T-cell (primary cell): ENCODE measurements around the gene CCDC40. TPM values are rescaled to one million over a fixed set of nuclear protein-coding genes. Genes with fewer than 3 reads are reported as not detected.

Experiments used
- ATAC-seq, 4 experiments: fragments of 200-7000 bp in 3 of 4; fragments of 150-1000 bp in 1 of 4; cut with Tn5 transposase; replicated peaks in 1 of 4; 1 replicate in 3 of 4; 2 replicates in 1 of 4; pipeline ENCODE4 v1.10.0; 2021; ENCODE audit warnings: moderate library complexity in 3 of 4, mild to moderate bottlenecking in 2 of 4, moderate number of reproducible peaks in 1 of 4
- CTCF ChIA-PET, 2 donors: fragments of 300-600 bp; sonication (Branson Sonifier 250); formaldehyde crosslinking; loops; one replicate each; lab custom pipeline; 2022; ENCODE audit warnings: antibody characterized with exemption in 2 of 2; lab: Charles Lee
- POLR2A ChIA-PET, 2 donors: fragments of 300-600 bp; sonication (Branson Sonifier 250); formaldehyde crosslinking; loops; one replicate each; lab custom pipeline; 2022; ENCODE audit warnings: antibody characterized with exemption in 2 of 2; lab: Charles Lee
- DNase-seq, 35 experiments: peaks; one replicate each; pipeline versions ENCODE4 v3.0.0 to v3.0.0-alpha.2; 2013 to 2023
- H3K27ac ChIP-seq: one replicate; pipeline ENCODE4 v1.5.1; 2013; ENCODE audit warnings: low read length
- H3K27me3 ChIP-seq, 2 experiments: replicated peaks in 1 of 2; 1 replicate in 1 of 2; 2 replicates in 1 of 2; pipeline versions ENCODE4 v1.6.1 to v1.7.0; 2013; ENCODE audit warnings: low read length in 1 of 2, mixed read lengths in 1 of 2; ENCODE audit not compliant: control insufficient read depth in 2 of 2, insufficient read depth in 2 of 2; ENCODE audit errors: extremely low read depth in 1 of 2
- H3K36me3 ChIP-seq, 2 donors: 1 replicate in 1 of 2; 2 replicates in 1 of 2; pipeline versions ENCODE4 v1.6.1 to v1.7.0; 2013; ENCODE audit warnings: low read length in 1 of 2; ENCODE audit not compliant: control insufficient read depth in 2 of 2, insufficient read depth in 1 of 2; ENCODE audit errors: extremely low read depth in 1 of 2
- H3K4me1 ChIP-seq, 2 experiments: 1 replicate in 1 of 2; 2 replicates in 1 of 2; pipeline versions ENCODE4 v1.6.1 to v1.7.0; 2013; ENCODE audit warnings: low read length in 2 of 2, mixed read lengths in 1 of 2; ENCODE audit not compliant: insufficient read depth in 2 of 2, control insufficient read depth in 1 of 2; ENCODE audit errors: extremely low read depth in 1 of 2
- H3K4me3 ChIP-seq, 2 donors: 1 replicate in 1 of 2; 2 replicates in 1 of 2; pipeline versions ENCODE4 v1.5.1 to v1.7.0; 2013; ENCODE audit warnings: mild to moderate bottlenecking in 2 of 2, low read length in 1 of 2, moderate library complexity in 1 of 2; ENCODE audit not compliant: control insufficient read depth in 1 of 2; ENCODE audit errors: extremely low read depth in 1 of 2
- H3K9me3 ChIP-seq: 2 replicates; pipeline ENCODE4 v1.7.0; 2013
- H3K27ac Mint-ChIP-seq, 2 donors: one replicate each; pipeline ENCODE4 v1.8.0; 2020 to 2021; ENCODE audit warnings: mild to moderate bottlenecking in 2 of 2, mixed read lengths in 2 of 2
- H3K27me3 Mint-ChIP-seq, 2 donors: one replicate each; pipeline ENCODE4 v1.8.0; 2021 to 2022; ENCODE audit warnings: mixed read lengths in 2 of 2
- H3K36me3 Mint-ChIP-seq: one replicate; pipeline ENCODE4 v1.8.0; 2021; ENCODE audit warnings: mixed read lengths
- H3K4me1 Mint-ChIP-seq, 3 donors: one replicate each; pipeline ENCODE4 v1.8.0; 2020 to 2022; ENCODE audit warnings: mixed read lengths in 3 of 3, mild to moderate bottlenecking in 1 of 3
- H3K4me3 Mint-ChIP-seq, 3 donors: one replicate each; pipeline ENCODE4 v1.8.0; 2020 to 2022; ENCODE audit warnings: mild to moderate bottlenecking in 3 of 3, mixed read lengths in 3 of 3, moderate library complexity in 3 of 3
- H3K9me3 Mint-ChIP-seq, 3 donors: one replicate each; pipeline ENCODE4 v1.8.0; 2020 to 2022; ENCODE audit warnings: mixed read lengths in 3 of 3
- WGBS: methylation state at CpG from one replicate; pipeline ENCODE4 v1.1.5; 2013; ENCODE audit warnings: missing lambda C conversion rate; ENCODE audit not compliant: insufficient coverage; 5-methylcytosine and 5-hydroxymethylcytosine counted together
- total RNA-seq, 35 experiments: library from RNA in 6 of 35; stranded (reverse) in 6 of 35; fragments of 120-200 nt in 1 of 35; gene quantifications; one replicate each; pipeline versions ENCODE4 v1.2.1 to v1.2.4 and lab custom pipeline; 2013 to 2026

The CCDC40 gene, protein sequence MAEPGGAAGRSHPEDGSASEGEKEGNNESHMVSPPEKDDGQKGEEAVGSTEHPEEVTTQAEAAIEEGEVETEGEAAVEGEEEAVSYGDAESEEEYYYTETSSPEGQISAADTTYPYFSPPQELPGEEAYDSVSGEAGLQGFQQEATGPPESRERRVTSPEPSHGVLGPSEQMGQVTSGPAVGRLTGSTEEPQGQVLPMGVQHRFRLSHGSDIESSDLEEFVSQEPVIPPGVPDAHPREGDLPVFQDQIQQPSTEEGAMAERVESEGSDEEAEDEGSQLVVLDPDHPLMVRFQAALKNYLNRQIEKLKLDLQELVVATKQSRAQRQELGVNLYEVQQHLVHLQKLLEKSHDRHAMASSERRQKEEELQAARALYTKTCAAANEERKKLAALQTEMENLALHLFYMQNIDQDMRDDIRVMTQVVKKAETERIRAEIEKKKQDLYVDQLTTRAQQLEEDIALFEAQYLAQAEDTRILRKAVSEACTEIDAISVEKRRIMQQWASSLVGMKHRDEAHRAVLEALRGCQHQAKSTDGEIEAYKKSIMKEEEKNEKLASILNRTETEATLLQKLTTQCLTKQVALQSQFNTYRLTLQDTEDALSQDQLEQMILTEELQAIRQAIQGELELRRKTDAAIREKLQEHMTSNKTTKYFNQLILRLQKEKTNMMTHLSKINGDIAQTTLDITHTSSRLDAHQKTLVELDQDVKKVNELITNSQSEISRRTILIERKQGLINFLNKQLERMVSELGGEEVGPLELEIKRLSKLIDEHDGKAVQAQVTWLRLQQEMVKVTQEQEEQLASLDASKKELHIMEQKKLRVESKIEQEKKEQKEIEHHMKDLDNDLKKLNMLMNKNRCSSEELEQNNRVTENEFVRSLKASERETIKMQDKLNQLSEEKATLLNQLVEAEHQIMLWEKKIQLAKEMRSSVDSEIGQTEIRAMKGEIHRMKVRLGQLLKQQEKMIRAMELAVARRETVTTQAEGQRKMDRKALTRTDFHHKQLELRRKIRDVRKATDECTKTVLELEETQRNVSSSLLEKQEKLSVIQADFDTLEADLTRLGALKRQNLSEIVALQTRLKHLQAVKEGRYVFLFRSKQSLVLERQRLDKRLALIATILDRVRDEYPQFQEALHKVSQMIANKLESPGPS
- 1 to 10 TPM in 4 of 5 donors, under 1 TPM in 1; 0.70 to 3.1 (median 1.4) TPM for total RNA-seq
- total RNA-seq (2013), result 0.28 TPM
- total RNA-seq (lab: John Stamatoyannopoulos, UW), result 0.12 to 3.9 (median 1.1) reads per million in 29 experiments

DNA sequence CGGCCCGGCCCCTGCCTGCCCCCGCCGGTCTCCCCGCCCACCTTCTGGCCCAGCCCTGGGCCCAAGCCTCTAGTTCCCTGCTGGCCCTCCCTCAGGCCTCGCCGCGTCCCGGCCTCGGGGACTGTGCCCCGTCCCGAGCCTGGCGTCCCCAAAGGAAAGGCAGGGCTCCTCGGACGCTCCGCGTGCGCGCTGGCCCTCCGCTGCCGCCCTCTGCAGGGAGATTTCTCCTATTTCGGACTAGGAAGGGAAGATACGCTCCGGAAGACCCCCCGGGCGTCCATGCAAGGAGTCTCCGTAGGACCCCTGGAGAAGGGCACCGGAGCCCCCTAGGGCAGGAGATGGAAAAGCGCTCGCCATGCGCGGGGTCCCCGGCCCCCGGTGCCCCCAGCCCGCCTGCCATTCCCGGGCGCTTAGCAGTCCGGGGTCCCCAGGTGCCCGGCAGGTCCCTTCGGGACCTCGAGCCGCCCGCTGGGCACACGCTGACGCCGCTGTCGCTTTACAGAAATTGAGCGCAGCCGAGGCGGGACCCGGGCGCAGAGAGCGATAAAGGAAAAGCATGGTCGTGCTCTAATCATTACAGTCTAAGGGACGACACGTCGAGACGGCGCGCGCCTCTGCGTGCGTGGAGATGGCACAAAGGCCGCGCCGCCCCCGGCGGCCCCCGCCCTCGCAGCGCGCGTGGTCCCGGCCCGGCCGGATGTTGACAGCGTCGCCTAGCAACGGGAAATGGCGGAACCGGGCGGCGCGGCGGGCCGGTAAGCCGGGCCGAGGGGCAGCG is at the start of gene CCDC40:
Gene CCDC40 (plus strand): TSS at position 706 of the 778 bp plus-strand sequence. CDS start 21 bp downstream, at position 727.
- ChIA-PET CTCF (no interaction called here), POLR2A (no interaction called here)
- H3K9me3 ChIP-seq, result no peaks in the 10 kb centered on the region
- H3K27me3 ChIP-seq, result peaks cover 0 to 29% of the 10 kb centered on the region in 2 experiments
- no peaks in the 10 kb centered on the region for H3K36me3 ChIP-seq
- H3K9me3 Mint-ChIP-seq, result no peaks in the 10 kb centered on the region
- H3K4me3 ChIP-seq, result peak within 1 kb of the TSS; percentile 67 to 76
- no peak within 1 kb of the TSS for H3K27ac Mint-ChIP-seq
- H3K27me3 Mint-ChIP-seq, result peaks cover 8 to 12% of the 10 kb centered on the region in 2 donors
- WGBS, result under 1% methylated on average over 89 of the region's 89 CpGs
- H3K4me3 Mint-ChIP-seq, result peak within 1 kb of the TSS; percentile 73 to 92 (median 81)
- no peaks in the 10 kb centered on the region for H3K36me3 Mint-ChIP-seq
- DNase-seq (peak; percentile 40 to 90 (median 76)), ATAC-seq (peak; percentile 79 to 86 (median 82))
- peaks cover 3 to 21% of the 10 kb centered on the region in 2 experiments for H3K4me1 ChIP-seq
- H3K4me1 Mint-ChIP-seq, result peaks cover 10 to 17% (median 11%) of the 10 kb centered on the region in 3 donors
- H3K27ac ChIP-seq, result peak within 1 kb of the TSS; percentile 62

DNA sequence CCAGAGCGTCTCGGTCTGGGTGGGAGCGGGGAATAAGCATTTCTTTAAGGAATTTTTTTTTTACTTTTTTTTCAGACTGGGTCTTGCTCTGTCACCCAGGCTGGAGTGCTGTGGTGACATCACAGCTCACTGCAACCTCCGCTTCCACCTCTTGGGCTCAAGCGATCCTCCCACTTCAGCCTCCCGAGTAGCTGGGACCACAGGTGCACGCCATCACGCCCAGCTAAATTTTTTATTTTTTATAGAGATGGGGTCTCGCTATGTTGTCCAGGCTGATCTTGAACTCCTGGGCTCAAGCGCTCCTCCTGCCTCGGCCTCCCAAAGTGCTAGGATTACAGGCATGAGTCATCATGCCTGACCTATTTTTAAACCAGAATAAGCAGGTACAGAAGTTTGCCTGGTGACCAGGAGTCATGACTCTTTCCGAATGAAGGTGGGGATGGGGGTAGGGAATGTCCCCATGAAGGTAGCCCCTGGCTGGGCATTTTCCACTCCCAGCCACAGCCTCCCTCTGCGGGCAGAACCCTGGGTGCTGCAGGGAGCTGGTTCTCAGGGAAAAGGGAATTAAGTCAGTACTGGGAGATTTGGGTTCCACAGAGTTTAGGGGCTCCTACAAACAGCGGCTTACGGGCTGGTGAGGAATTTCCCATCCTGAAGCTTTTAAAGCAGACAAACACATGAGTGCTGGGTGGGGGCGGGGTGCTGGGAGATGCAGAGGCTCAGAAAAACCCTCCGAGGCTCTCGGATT is 49.1 kb upstream of the CCDC40 start:
- H3K27ac Mint-ChIP-seq, result no peak overlapping the region
- H3K4me1 Mint-ChIP-seq, result peaks cover 9 to 15% (median 12%) of the 10 kb centered on the region in 3 donors
- CTCF ChIA-PET, result no interaction called here
- peaks cover 0 to 19% of the 10 kb centered on the region in 2 experiments for H3K4me1 ChIP-seq
- ATAC-seq (no peak), DNase-seq (no peak)
- 93% methylated on average over 8 of the region's 18 CpGs for WGBS
- H3K4me3 ChIP-seq, result no peak overlapping the region
- H3K4me3 Mint-ChIP-seq, result no peak overlapping the region
- POLR2A ChIA-PET, result no interaction called here
- no peak overlapping the region for H3K27ac ChIP-seq
- no peaks in the 10 kb centered on the region for H3K36me3 ChIP-seq
- no peaks in the 10 kb centered on the region for H3K9me3 Mint-ChIP-seq
- no peaks in the 10 kb centered on the region for H3K9me3 ChIP-seq
- no peaks in the 10 kb centered on the region for H3K27me3 Mint-ChIP-seq
- H3K36me3 Mint-ChIP-seq, result no peaks in the 10 kb centered on the region
- H3K27me3 ChIP-seq, result peaks cover 0 to 27% of the 10 kb centered on the region in 2 experiments

DNA sequence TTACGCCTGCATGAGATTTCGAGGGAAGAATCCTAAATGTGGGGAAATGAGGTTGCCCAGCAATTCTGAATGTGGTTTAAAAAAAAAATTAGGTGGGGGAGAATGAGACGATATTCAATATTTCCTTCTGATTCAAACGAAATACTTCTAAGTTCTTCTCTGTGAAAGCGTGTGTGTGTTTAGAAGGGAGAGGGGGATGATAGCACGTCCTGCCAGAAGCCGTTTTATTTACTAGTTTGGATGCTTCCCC is 48.6 kb upstream of the CCDC40 start:
- Histone ChIP-seq H3K4me3 (no peak overlapping the region), H3K27me3 (peaks cover 0 to 31% of the 10 kb centered on the region in 2 experiments), H3K27ac (no peak overlapping the region), H3K36me3 (no peaks in the 10 kb centered on the region), H3K4me1 (peaks cover 5 to 24% of the 10 kb centered on the region in 2 experiments), H3K9me3 (no peaks in the 10 kb centered on the region)
- DNase-seq (no peak), ATAC-seq (no peak)
- H3K36me3 Mint-ChIP-seq, result no peaks in the 10 kb centered on the region
- ChIA-PET POLR2A (no interaction called here), CTCF (no interaction called here)
- 86% methylated on average over 3 of the region's 7 CpGs for WGBS
- H3K9me3 Mint-ChIP-seq, result no peaks in the 10 kb centered on the region
- no peak overlapping the region for H3K27ac Mint-ChIP-seq
- no peak overlapping the region for H3K4me3 Mint-ChIP-seq
- H3K27me3 Mint-ChIP-seq, result no peaks in the 10 kb centered on the region
- H3K4me1 Mint-ChIP-seq, result peaks cover 14 to 20% (median 17%) of the 10 kb centered on the region in 3 donors

DNA sequence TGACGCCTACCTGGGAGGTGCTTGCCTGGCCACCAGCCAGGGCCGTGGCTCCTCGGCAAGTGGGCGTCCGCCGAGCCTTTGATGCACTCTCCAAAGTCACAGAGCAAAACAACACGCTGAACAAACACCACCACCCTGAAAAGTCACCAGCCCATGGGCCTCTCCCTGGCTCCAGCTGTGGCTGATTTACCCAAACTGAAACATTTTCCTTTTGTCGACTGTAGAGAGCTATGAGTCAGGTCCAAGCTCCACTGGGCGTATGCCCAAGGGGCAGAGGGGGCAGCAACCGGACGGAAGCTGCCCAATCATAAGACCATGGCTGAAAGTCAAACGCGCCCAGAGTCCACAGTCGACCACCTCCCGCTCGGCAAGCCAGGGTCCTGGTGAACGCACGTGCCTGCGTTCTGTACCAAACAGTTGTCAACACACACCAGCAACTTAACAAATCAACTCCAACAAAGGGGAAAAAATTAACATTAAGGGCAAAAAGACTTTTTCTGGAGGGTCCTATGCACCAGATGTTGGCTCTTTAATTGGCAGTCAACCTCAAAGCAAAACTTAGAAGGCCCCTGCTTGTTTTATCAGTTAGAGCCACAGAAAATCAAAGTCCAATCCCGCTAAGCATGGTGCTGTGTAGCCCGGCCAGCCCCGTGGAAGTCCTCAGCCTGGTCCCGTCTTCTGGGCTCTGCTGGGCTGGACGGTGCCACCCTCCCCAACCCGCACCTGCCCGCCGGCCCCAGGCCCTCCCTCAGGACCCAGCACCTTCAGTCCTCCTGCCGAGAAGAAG is 48.1 kb upstream of the CCDC40 start:
- no peak overlapping the region for H3K27ac ChIP-seq
- peaks cover 20 to 25% (median 22%) of the 10 kb centered on the region in 3 donors for H3K4me1 Mint-ChIP-seq
- no peaks in the 10 kb centered on the region for H3K27me3 Mint-ChIP-seq
- H3K36me3 Mint-ChIP-seq, result no peaks in the 10 kb centered on the region
- DNase-seq, result peak in 1 of 35 experiments; percentile 46
- ATAC-seq, result no peak
- POLR2A ChIA-PET, result no interaction called here
- H3K27me3 ChIP-seq, result peaks cover 0 to 33% of the 10 kb centered on the region in 2 experiments
- 73% methylated on average over 17 of the region's 28 CpGs for WGBS
- no peak overlapping the region for H3K4me3 ChIP-seq
- no peaks in the 10 kb centered on the region for H3K36me3 ChIP-seq
- no peak overlapping the region for H3K4me3 Mint-ChIP-seq
- peak overlapping the region in 1 of 2 donors; percentile 20 for H3K27ac Mint-ChIP-seq
- no peaks in the 10 kb centered on the region for H3K9me3 ChIP-seq
- peaks cover 10 to 29% of the 10 kb centered on the region in 2 experiments for H3K4me1 ChIP-seq
- CTCF ChIA-PET, result no interaction called here
- no peaks in the 10 kb centered on the region for H3K9me3 Mint-ChIP-seq

DNA sequence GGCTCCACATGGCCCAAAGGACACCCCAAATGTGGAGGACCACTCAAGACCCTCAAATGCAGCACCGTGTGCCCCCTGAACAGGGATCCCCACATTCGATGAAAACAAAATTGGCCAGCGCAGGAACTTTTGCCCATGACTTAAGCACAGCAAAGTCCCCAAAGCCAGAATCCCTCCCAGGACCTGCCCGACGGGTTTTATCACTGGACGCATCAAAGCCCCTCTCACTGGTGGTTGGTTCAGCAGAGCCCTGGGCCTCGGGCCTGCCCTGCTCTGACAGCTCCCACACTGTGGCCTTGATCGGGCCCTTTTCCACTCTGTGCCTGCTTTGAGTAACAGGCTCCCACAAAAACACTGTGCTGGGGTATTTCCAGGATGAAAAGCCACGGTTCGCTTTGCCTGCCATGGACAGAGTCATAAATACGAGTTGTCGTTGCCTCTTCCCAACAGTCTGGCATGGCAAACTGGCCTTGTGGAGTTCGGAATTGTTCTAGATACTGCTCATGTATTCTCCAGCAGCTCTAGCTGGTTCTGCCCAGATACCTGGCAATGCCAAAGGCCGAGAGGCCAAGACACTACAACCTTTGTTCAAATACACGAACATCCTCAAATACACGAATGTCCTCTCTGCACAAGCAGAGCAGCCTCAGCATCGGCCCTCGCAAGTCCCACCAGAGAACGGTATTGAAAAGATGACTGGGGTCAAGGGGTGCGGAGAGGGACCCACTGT is 47.2 kb upstream of the CCDC40 start:
- no peak overlapping the region for H3K27ac Mint-ChIP-seq
- no peak for ATAC-seq
- H3K36me3 Mint-ChIP-seq, result no peaks in the 10 kb centered on the region
- peaks cover 0 to 34% of the 10 kb centered on the region in 2 experiments for H3K27me3 ChIP-seq
- no peak overlapping the region for H3K4me3 ChIP-seq
- CTCF ChIA-PET, result no interaction called here
- no peaks in the 10 kb centered on the region for H3K27me3 Mint-ChIP-seq
- H3K4me1 Mint-ChIP-seq, result peaks cover 26 to 31% (median 29%) of the 10 kb centered on the region in 3 donors
- no peaks in the 10 kb centered on the region for H3K9me3 ChIP-seq
- no peak for DNase-seq
- H3K36me3 ChIP-seq, result no peaks in the 10 kb centered on the region
- H3K9me3 Mint-ChIP-seq, result no peaks in the 10 kb centered on the region
- H3K4me1 ChIP-seq, result peaks cover 17 to 38% of the 10 kb centered on the region in 2 experiments
- no peak overlapping the region for H3K4me3 Mint-ChIP-seq
- H3K27ac ChIP-seq, result no peak overlapping the region
- POLR2A ChIA-PET, result no interaction called here
- 86% methylated on average over 20 of the region's 20 CpGs for WGBS
